ENCODE results near the gene ARID3A.

The ARID3A gene

DNA sequence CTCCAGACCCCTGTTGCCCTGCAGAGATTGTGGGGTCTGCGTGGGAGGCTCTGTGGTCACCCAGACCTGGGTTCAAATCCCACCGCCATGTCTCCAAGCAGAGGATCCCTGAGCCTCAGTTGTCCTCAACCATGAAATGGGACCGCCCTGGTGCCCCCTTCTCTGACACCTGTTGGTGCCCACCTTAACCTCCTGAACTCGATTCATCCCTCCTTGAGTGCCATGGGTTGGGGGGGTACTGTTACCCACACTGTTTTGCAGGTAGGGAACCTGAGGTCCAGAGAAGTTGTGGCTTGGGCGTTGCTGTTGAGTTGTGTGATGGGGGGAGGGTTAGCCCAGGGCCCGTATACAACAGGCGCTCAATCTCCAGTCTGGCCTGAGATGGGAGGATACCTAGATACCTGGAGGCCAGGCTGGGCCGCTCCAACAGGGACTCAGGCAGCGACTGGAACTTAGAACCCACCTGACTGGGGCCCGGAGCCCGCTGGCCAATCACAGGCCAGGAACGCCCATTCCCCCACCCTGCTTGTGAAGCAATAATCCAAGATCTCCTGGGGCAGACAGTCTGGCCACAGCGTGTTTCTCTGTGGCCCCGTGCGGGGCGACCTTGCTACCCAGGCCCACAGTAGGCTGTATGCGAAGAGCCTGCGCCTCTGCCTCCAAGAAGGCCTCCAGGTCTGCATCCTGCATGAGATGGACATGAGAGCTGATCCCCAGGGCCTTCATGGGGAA, 2.8 kb downstream of the ARID3A start:
- TF ChIP-seq Cebpa-rat (IDR thresholded peaks at IDR 0.05): peak in 2 of 11 experiments; percentile 17 to 42; a peak in 2 of 22 replicates
- Histone ChIP-seq H3K4me1 (peaks cover 50 to 64% (median 55%) of the 10 kb centered on the region in 10 experiments), H3K9me3 (replicated peaks in 1 of 11) (no peaks in the 10 kb centered on the region), H3K4me3 (peak overlapping the region in 5 of 10 experiments; percentile 89 to 100 (median 100); a peak in 6 of 20 replicates), H3K9ac (peak overlapping the region in 9 of 11 experiments; percentile 92 to 99 (median 96); a peak in 12 of 22 replicates), H3K4me2 (peak overlapping the region; percentile 89 to 97 (median 94); a peak in 21 of 22 replicates), H3K36me3 (peaks cover 13 to 52% (median 35%) of the 10 kb centered on the region in 11 experiments; a peak in 20 of 22 replicates), H3K27ac (peak overlapping the region in 8 of 11 experiments; percentile 91 to 98 (median 96); a peak in 14 of 22 replicates), H4K20me1 (peaks cover 32 to 55% (median 49%) of the 10 kb centered on the region in 11 experiments; a peak in 21 of 22 replicates), H3K27me3 (0 out of 22 replicates have a peak, but pooled peaks cover 0 to 3% (median 0%) of the 10 kb centered on the region in 11 experiments)

DNA sequence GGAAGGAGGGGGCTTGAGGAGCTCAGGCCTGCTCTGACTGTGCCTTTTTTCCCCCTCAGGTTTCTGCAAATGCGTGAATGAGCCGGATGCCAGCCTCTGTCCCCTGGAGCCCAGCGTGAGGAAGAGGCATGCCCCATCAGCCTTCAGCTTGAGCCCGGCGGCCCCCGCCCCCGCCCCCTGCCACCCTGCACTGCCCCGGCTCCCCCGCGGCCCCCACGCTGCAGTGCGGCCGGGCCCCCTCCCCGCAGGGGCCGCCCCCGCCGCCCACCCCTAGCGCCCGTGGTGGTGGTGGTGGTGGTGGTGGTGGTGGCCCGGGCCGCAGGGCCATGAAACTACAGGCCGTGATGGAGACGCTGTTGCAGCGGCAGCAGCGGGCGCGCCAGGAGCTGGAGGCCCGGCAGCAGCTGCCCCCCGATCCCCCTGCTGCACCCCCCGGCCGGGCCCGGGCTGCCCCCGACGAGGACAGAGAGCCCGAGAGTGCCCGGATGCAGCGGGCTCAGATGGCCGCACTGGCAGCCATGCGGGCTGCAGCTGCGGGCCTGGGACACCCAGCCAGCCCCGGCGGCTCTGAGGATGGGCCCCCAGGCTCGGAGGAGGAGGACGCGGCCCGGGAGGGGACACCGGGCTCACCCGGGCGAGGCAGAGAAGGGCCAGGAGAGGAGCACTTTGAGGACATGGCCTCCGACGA, 3.5 kb downstream of the ARID3A start:
- Histone ChIP-seq H3K4me1 (peaks cover 50 to 64% (median 55%) of the 10 kb centered on the region in 10 experiments), H3K9ac (peak overlapping the region in 3 of 11 experiments; percentile 92 to 99 (median 93); a peak in 2 of 22 replicates), H3K4me2 (peak overlapping the region in 10 of 11 experiments; percentile 89 to 97 (median 92); a peak in 14 of 22 replicates), H3K27ac (peak overlapping the region in 1 of 11 experiments; percentile 18; a peak in 1 of 22 replicates), H3K27me3 (no peaks in the 10 kb centered on the region), H3K4me3 (0 out of 20 replicates have a peak overlapping the region, but pooled peaks of 1 of the 10 experiments have one; percentile 91), H3K9me3 (replicated peaks in 1 of 11) (no peaks in the 10 kb centered on the region), H3K36me3 (peaks cover 13 to 59% (median 42%) of the 10 kb centered on the region in 11 experiments; a peak in 20 of 22 replicates), H4K20me1 (peaks cover 39 to 62% (median 56%) of the 10 kb centered on the region in 11 experiments; a peak in 21 of 22 replicates)
- no peak for TF ChIP-seq Cebpa-rat (IDR thresholded peaks at IDR 0.05)

DNA sequence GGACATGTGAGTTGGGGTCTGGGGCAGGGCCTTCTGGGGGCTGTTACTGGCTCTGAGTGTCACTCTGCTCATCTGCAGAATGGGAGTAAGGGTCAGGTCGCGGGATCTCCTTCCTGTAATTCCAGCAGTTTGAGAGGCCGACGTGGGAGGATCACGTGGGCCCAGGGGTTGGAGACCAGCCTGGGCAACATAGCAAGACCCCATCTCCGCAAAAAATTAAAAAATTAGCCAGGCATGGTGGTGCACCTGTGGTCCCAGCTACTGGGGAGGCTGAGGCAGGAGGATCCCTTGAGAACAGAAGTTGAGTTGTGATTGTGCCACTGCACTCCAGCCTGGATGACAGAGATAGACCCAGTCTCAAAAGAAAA, 4.0 kb downstream of the ARID3A start:
- H3K27me3 ChIP-seq: no peaks in the 10 kb centered on the region
- peak overlapping the region in 3 of 11 experiments; percentile 15 to 45 (median 42); a peak in 6 of 22 replicates for H3K4me2 ChIP-seq
- H3K4me1 ChIP-seq: peaks cover 50 to 65% (median 55%) of the 10 kb centered on the region in 10 experiments
- H3K9ac ChIP-seq: no peak overlapping the region
- no peak overlapping the region for H3K27ac ChIP-seq
- no peaks in the 10 kb centered on the region for H3K9me3 ChIP-seq (replicated peaks in 1 of 11)
- TF ChIP-seq Cebpa-rat (IDR thresholded peaks at IDR 0.05): no peak
- H4K20me1 ChIP-seq: peaks cover 45 to 67% (median 61%) of the 10 kb centered on the region in 11 experiments; a peak in 21 of 22 replicates
- H3K36me3 ChIP-seq: peaks cover 18 to 65% (median 43%) of the 10 kb centered on the region in 11 experiments; a peak in 21 of 22 replicates
- H3K4me3 ChIP-seq: no peak overlapping the region

DNA sequence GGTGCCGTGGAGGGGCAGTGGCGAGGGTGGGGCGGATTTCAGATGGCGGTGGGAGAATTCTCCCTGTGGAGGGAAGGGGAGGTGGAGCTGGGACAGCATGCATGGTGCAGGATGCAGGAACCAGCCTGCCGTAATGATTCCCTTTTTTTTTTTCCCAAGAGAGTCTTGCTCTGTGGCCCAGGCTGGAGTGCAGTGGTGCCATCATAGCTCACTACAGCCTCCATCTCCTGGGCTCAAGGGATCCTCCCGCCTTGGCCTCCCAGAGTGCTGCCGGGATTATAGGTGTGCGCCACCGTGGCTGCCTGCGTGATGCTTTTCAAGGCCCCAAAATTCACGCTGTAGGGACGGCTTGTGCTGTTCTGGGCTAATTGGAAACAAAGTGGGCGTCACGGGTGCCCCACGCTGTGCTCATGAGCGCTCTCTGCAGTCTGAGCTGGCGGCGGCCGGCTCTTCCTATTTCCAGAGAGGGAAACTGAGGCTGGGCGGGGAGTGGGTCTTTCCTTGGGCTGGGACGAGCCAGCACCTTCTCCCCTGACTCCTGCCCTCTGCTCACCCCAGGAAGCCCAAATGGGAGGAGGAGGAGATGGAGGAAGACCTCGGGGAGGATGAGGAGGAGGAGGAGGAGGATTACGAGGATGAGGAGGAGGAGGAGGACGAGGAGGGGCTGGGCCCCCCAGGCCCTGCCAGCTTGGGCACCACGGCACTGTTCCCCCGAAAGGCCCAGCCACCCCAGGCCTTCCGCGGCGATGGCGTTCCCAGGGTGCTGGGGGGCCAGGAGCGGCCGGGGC, 6.2 kb downstream of the ARID3A start:
- peaks cover 38 to 86% (median 61%) of the 10 kb centered on the region in 11 experiments for H3K36me3 ChIP-seq
- H3K9me3 ChIP-seq (replicated peaks in 1 of 11): peaks cover 0 to 5% (median 2%) of the 10 kb centered on the region in 11 experiments; a peak in 12 of 22 replicates
- H3K4me2 ChIP-seq: peak overlapping the region; percentile 80 to 99 (median 94)
- H3K9ac ChIP-seq: peak overlapping the region; percentile 48 to 68 (median 59); a peak in 20 of 22 replicates
- no peaks in the 10 kb centered on the region for H3K27me3 ChIP-seq
- H4K20me1 ChIP-seq: peaks cover 66 to 89% (median 83%) of the 10 kb centered on the region in 11 experiments
- H3K4me1 ChIP-seq: peaks cover 54 to 86% (median 66%) of the 10 kb centered on the region in 10 experiments
- H3K27ac ChIP-seq: peak overlapping the region in 10 of 11 experiments; percentile 32 to 68 (median 56); a peak in 19 of 22 replicates
- no peak for TF ChIP-seq Cebpa-rat (IDR thresholded peaks at IDR 0.05)
- H3K4me3 ChIP-seq: peak overlapping the region in 9 of 10 experiments; percentile 28 to 59 (median 37); a peak in 13 of 20 replicates

DNA sequence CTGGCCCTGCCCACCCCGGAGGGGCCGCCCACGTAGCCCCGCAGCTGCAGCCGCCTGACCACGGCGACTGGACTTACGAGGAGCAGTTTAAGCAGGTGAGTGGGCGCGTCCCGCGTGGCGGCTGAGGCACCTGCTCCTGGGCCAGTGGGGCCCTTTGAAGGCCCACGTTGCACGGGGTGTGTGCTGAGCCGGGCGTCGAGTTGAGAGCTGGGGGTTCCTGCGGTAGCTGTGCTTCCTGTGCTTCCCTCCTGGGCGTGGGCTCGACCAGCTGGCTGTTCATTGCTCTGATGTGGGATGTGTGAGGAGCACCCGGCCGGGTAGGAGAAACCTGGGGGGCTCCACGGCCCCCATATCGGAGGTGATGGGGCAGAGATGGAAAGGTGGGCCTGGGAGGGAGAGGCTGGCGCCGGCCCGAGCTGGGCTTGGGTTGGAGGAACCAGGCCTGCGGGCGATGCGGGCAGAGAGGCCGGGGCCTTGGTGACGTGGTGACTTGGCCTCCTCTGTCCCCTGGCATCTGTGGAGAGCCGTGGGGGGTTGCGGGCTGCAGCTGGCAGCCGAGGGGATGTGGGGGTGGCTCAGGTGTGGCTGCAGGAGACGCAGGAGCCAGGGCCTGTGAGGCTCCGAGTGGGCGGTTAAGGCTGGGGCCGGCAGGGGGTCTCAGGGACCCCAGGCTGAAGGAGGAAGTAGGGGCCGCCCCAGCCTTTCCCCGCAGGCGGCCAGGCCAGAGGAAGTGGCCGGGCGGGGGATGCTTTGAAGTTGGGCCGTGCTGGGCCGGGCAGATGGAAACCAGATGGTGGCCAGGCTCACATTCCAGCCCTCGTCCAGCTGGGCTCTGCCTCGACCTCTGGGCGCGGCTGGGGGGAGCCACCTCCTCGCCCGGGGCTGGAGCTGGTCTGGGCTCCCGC, 7.1 kb downstream of the ARID3A start:
- peak overlapping the region; percentile 4 to 59 (median 40); a peak in 17 of 20 replicates for H3K4me3 ChIP-seq
- peaks cover 75 to 96% (median 88%) of the 10 kb centered on the region in 11 experiments for H4K20me1 ChIP-seq
- H3K9me3 ChIP-seq (replicated peaks in 1 of 11): peaks cover 0 to 10% (median 6%) of the 10 kb centered on the region in 11 experiments; a peak in 12 of 22 replicates
- peak overlapping the region; percentile 32 to 68 (median 55); a peak in 20 of 22 replicates for H3K27ac ChIP-seq
- H3K27me3 ChIP-seq: no peaks in the 10 kb centered on the region
- peak overlapping the region; percentile 48 to 68 (median 59); a peak in 21 of 22 replicates for H3K9ac ChIP-seq
- no peak for TF ChIP-seq Cebpa-rat (IDR thresholded peaks at IDR 0.05)
- peak overlapping the region; percentile 80 to 99 (median 94) for H3K4me2 ChIP-seq
- peaks cover 47 to 93% (median 66%) of the 10 kb centered on the region in 10 experiments for H3K4me1 ChIP-seq
- peaks cover 43 to 95% (median 66%) of the 10 kb centered on the region in 11 experiments for H3K36me3 ChIP-seq

- TF ChIP-seq Cebpa-rat (IDR thresholded peaks at IDR 0.05): no peak
- Histone ChIP-seq H3K9ac (peak overlapping the region; percentile 48 to 68 (median 59); a peak in 20 of 22 replicates), H4K20me1 (peaks cover 77 to 97% (median 88%) of the 10 kb centered on the region in 11 experiments), H3K27me3 (no peaks in the 10 kb centered on the region), H3K4me2 (peak overlapping the region; percentile 80 to 99 (median 94)), H3K9me3 (replicated peaks in 1 of 11) (peaks cover 0 to 10% (median 6%) of the 10 kb centered on the region in 11 experiments; a peak in 12 of 22 replicates), H3K4me3 (peak overlapping the region in 9 of 10 experiments; percentile 4 to 59 (median 44); a peak in 15 of 20 replicates), H3K4me1 (peaks cover 46 to 93% (median 66%) of the 10 kb centered on the region in 10 experiments), H3K36me3 (peaks cover 43 to 97% (median 64%) of the 10 kb centered on the region in 11 experiments), H3K27ac (peak overlapping the region; percentile 32 to 68 (median 55); a peak in 19 of 22 replicates)
Observed at GRCh38 chr19:933553-933882, 7.7 kb downstream of the ARID3A start.
